ENCODE data around the gene IRGQ.
"Not testable (repeated sequence)": the region's sequence is repeated elsewhere in the genome, so short reads cannot be mapped to it uniquely, and the experiment has no call there.

Gene IRGQ

GRCh38 chr19:43591904-43592772, 3.8 kb downstream of the IRGQ start:
- H2AFZ ChIP-seq (ENCODE audit: insufficient read depth, low read length, poor library complexity) = no peak overlapping the region
- H3K27ac ChIP-seq (ENCODE audit: low read depth, low read length) = no peak overlapping the region
- WGBS (ENCODE audit: extremely low coverage, insufficient coverage, insufficient read length) = no CpG with 5 or more reads among the region's 63 CpGs
- H3K4ac ChIP-seq (ENCODE audit: low read depth, low read length) = no peak overlapping the region
- DNase-seq = no peak
- no peak overlapping the region for H2BK12ac ChIP-seq (ENCODE audit: low read length)
- no peak overlapping the region for H3K4me2 ChIP-seq (ENCODE audit: low read length)
- peaks cover 13% of the 10 kb centered on the region for H3K79me1 ChIP-seq (ENCODE audit: low read length)
- H3K79me2 ChIP-seq (ENCODE audit: control insufficient read depth, insufficient read depth, low read length, poor library complexity) = peaks cover 9% of the 10 kb centered on the region
- H3K4me1 ChIP-seq (ENCODE audit: control insufficient read depth in 1 of 2, insufficient read depth in 2 of 2, low read length in 2 of 2) = peaks cover 6 to 7% of the 10 kb centered on the region in 2 experiments
- H2BK5ac ChIP-seq (ENCODE audit: low read depth, low read length, poor library complexity) = no peak overlapping the region
- no peak overlapping the region for H3K14ac ChIP-seq (ENCODE audit: low read length)
- H3K18ac ChIP-seq (ENCODE audit: low read length) = no peak overlapping the region
- H3K23ac ChIP-seq (ENCODE audit: low read length) = no peak overlapping the region
- peaks cover 37 to 51% of the 10 kb centered on the region in 2 experiments for H3K36me3 ChIP-seq (ENCODE audit: control insufficient read depth in 1 of 2, insufficient read depth in 2 of 2, low read length in 2 of 2)
- H4K8ac ChIP-seq (ENCODE audit: low read depth, low read length) = no peak overlapping the region
- no peak overlapping the region for H3K4me3 ChIP-seq (ENCODE audit: low read depth, low read length)
- H3K9ac ChIP-seq (ENCODE audit: low read length) = no peak overlapping the region
- no peak overlapping the region for H4K91ac ChIP-seq (ENCODE audit: low read depth, low read length)
- H4K12ac ChIP-seq (ENCODE audit: low read depth, low read length) = no peak overlapping the region
- H3K9me3 ChIP-seq (ENCODE audit: insufficient read depth, low read depth, low read length) = peaks cover 3% of the 10 kb centered on the region
- H3K27me3 ChIP-seq (ENCODE audit: insufficient read depth, low read length) = no peaks in the 10 kb centered on the region
- H2BK120ac ChIP-seq (ENCODE audit: insufficient read depth, low read length, poor library complexity) = no peak overlapping the region
- no peak overlapping the region for H2AK5ac ChIP-seq (ENCODE audit: low read length)

DNA sequence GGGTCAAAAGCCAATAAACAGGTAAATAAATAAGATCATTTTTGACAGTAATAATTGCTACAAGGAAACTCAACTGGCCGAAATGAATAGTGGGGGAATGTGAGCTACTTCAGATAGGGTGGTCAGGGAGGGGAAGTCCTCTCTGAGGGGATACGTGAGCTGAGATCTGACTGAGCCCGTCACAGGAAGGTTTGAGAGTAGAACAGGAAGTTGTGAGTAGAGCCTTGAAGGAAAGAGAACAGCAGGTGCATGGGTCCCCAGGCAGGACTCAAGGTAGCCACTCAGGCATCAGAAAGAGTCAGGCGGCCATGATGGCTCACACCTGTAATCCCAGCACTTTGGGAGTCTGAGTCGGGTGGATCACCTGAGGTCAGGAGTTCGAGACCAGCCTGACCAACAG, 6.3 kb downstream of the IRGQ start:
- Histone ChIP-seq H3K4me3 (ENCODE audit: low read depth, low read length) (no peak overlapping the region), H4K12ac (ENCODE audit: low read depth, low read length) (no peak overlapping the region), H2AFZ (ENCODE audit: insufficient read depth, low read length, poor library complexity) (no peak overlapping the region), H3K9me3 (ENCODE audit: insufficient read depth, low read depth, low read length) (peaks cover 5% of the 10 kb centered on the region), H3K14ac (ENCODE audit: low read length) (no peak overlapping the region), H2BK5ac (ENCODE audit: low read depth, low read length, poor library complexity) (no peak overlapping the region), H3K36me3 (ENCODE audit: control insufficient read depth in 1 of 2, insufficient read depth in 2 of 2, low read length in 2 of 2) (peaks cover 37 to 60% of the 10 kb centered on the region in 2 experiments), H3K9ac (ENCODE audit: low read length) (no peak overlapping the region), H2BK120ac (ENCODE audit: insufficient read depth, low read length, poor library complexity) (no peak overlapping the region), H2BK12ac (ENCODE audit: low read length) (no peak overlapping the region), H3K18ac (ENCODE audit: low read length) (no peak overlapping the region), H2AK5ac (ENCODE audit: low read length) (no peak overlapping the region), H4K8ac (ENCODE audit: low read depth, low read length) (no peak overlapping the region), H4K91ac (ENCODE audit: low read depth, low read length) (no peak overlapping the region), H3K4me2 (ENCODE audit: low read length) (no peak overlapping the region), H3K27ac (ENCODE audit: low read depth, low read length) (no peak overlapping the region), H3K4me1 (ENCODE audit: control insufficient read depth in 1 of 2, insufficient read depth in 2 of 2, low read length in 2 of 2) (peaks cover 0 to 1% of the 10 kb centered on the region in 2 experiments), H3K79me1 (ENCODE audit: low read length) (no peaks in the 10 kb centered on the region), H3K4ac (ENCODE audit: low read depth, low read length) (no peak overlapping the region), H3K79me2 (ENCODE audit: control insufficient read depth, insufficient read depth, low read length, poor library complexity) (peaks cover under 1% of the 10 kb centered on the region), H3K23ac (ENCODE audit: low read length) (no peak overlapping the region), H3K27me3 (ENCODE audit: insufficient read depth, low read length) (no peaks in the 10 kb centered on the region)
- no CpG with 5 or more reads among the region's 6 CpGs for WGBS (ENCODE audit: extremely low coverage, insufficient coverage, insufficient read length)
- no peak for DNase-seq

DNA sequence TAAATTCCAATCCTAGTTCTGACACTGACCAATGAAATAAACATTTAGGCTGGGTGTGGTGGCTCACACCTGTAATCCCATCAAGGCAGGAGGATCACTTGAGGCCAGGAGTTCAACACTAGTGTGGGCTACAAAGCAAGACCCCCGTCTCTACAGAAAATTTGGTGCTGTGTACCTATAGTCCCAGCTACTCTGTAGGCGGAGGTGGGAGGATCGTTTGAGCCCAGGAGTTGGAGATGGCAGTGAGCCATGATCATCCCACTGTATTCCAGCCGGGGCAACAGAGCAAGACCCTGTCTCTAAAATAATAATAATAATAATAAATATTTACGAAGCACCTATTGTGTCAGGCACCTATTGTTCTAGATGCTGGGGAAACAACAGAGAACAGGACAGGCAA, 6.7 kb downstream of the IRGQ start:
- Histone ChIP-seq H3K14ac (ENCODE audit: low read length) (no peak overlapping the region), H3K9ac (ENCODE audit: low read length) (no peak overlapping the region), H2BK5ac (ENCODE audit: low read depth, low read length, poor library complexity) (no peak overlapping the region), H2AFZ (ENCODE audit: insufficient read depth, low read length, poor library complexity) (no peak overlapping the region), H2BK120ac (ENCODE audit: insufficient read depth, low read length, poor library complexity) (no peak overlapping the region), H3K4ac (ENCODE audit: low read depth, low read length) (no peak overlapping the region), H2BK12ac (ENCODE audit: low read length) (no peak overlapping the region), H3K36me3 (ENCODE audit: control insufficient read depth in 1 of 2, insufficient read depth in 2 of 2, low read length in 2 of 2) (peaks cover 36 to 58% of the 10 kb centered on the region in 2 experiments), H3K4me1 (ENCODE audit: control insufficient read depth in 1 of 2, insufficient read depth in 2 of 2, low read length in 2 of 2) (no peaks in the 10 kb centered on the region), H4K91ac (ENCODE audit: low read depth, low read length) (no peak overlapping the region), H3K27ac (ENCODE audit: low read depth, low read length) (no peak overlapping the region), H3K23ac (ENCODE audit: low read length) (no peak overlapping the region), H3K79me1 (ENCODE audit: low read length) (no peaks in the 10 kb centered on the region), H3K4me3 (ENCODE audit: low read depth, low read length) (no peak overlapping the region), H3K18ac (ENCODE audit: low read length) (no peak overlapping the region), H3K4me2 (ENCODE audit: low read length) (no peak overlapping the region), H4K12ac (ENCODE audit: low read depth, low read length) (no peak overlapping the region), H2AK5ac (ENCODE audit: low read length) (no peak overlapping the region), H3K79me2 (ENCODE audit: control insufficient read depth, insufficient read depth, low read length, poor library complexity) (no peaks in the 10 kb centered on the region), H3K27me3 (ENCODE audit: insufficient read depth, low read length) (no peaks in the 10 kb centered on the region), H4K8ac (ENCODE audit: low read depth, low read length) (no peak overlapping the region), H3K9me3 (ENCODE audit: insufficient read depth, low read depth, low read length) (peaks cover 5% of the 10 kb centered on the region)
- DNase-seq = no peak
- no CpG with 5 or more reads among the region's 5 CpGs for WGBS (ENCODE audit: extremely low coverage, insufficient coverage, insufficient read length)

- H4K12ac ChIP-seq (ENCODE audit: low read depth, low read length); H3K9ac ChIP-seq (ENCODE audit: low read length); H3K79me1 ChIP-seq (ENCODE audit: low read length); H3K27me3 ChIP-seq (ENCODE audit: insufficient read depth, low read length); H3K18ac ChIP-seq (ENCODE audit: low read length); H3K27ac ChIP-seq (ENCODE audit: low read depth, low read length); H3K4me3 ChIP-seq (ENCODE audit: low read depth, low read length); H2BK5ac ChIP-seq (ENCODE audit: low read depth, low read length, poor library complexity); H4K8ac ChIP-seq (ENCODE audit: low read depth, low read length); H4K91ac ChIP-seq (ENCODE audit: low read depth, low read length); H3K4ac ChIP-seq (ENCODE audit: low read depth, low read length); H3K23ac ChIP-seq (ENCODE audit: low read length); H3K14ac ChIP-seq (ENCODE audit: low read length); H3K4me2 ChIP-seq (ENCODE audit: low read length); H2BK120ac ChIP-seq (ENCODE audit: insufficient read depth, low read length, poor library complexity); H3K4me1 ChIP-seq (ENCODE audit: control insufficient read depth in 1 of 2, insufficient read depth in 2 of 2, low read length in 2 of 2); H2AFZ ChIP-seq (ENCODE audit: insufficient read depth, low read length, poor library complexity); H2AK5ac ChIP-seq (ENCODE audit: low read length); H3K9me3 ChIP-seq (ENCODE audit: insufficient read depth, low read depth, low read length); H2BK12ac ChIP-seq (ENCODE audit: low read length); H3K79me2 ChIP-seq (ENCODE audit: control insufficient read depth, insufficient read depth, low read length, poor library complexity): not testable (repeated sequence)
- no CpG with 5 or more reads among the region's 3 CpGs for WGBS (ENCODE audit: extremely low coverage, insufficient coverage, insufficient read length)
- DNase-seq = peak in 1 of 2 donors; percentile 8
- peaks cover 15 to 36% of the 10 kb centered on the region in 2 experiments for H3K36me3 ChIP-seq (ENCODE audit: control insufficient read depth in 1 of 2, insufficient read depth in 2 of 2, low read length in 2 of 2)
Observed at GRCh38 chr19:43587029-43587428, 8.9 kb downstream of the IRGQ start.
